HCT116 (cell line): ENCODE measurements around the gene NCF4. TPM values are rescaled to one million over a fixed set of nuclear protein-coding genes. Genes with fewer than 3 reads are reported as not detected.

Source experiments
- ATAC-seq: fragments of 200-7000 bp; cut with Tn5 transposase; 2 replicates; pipeline ENCODE4 v1.9.1; 2020; ENCODE audit warnings: mild to moderate bottlenecking, moderate library complexity
- BruUV-seq: library from RNA; stranded (reverse); fragments of 400-500 nt; replicated peaks from 2 replicates; lab custom pipeline; 2021; lab: Mats Ljungman, UMichigan
- CTCF ChIA-PET: fragments of 300-600 bp; sonication (Branson Sonifier 250); formaldehyde crosslinking; loops from one replicate; lab custom pipeline; 2021; ENCODE audit warnings: antibody characterized with exemption; lab: Charles Lee
- POLR2A ChIA-PET: fragments of 300-600, 350-600 bp; sonication (Branson Sonifier 250); formaldehyde crosslinking; loops from one replicate; lab custom pipeline; 2021; ENCODE audit warnings: antibody characterized with exemption; lab: Charles Lee
- RAD21 ChIA-PET, 2 experiments: fragments of 300-600 bp; sonication (Branson Sonifier 250); formaldehyde crosslinking; loops; one replicate each; lab custom pipeline; 2023; ENCODE audit warnings: low total read pairs in 2 of 2; ENCODE audit not compliant: uncharacterized antibody in 2 of 2, unreplicated experiment in 2 of 2, low non-redundant PET in 1 of 2; lab: Charles Lee
- DNase-seq: peaks from one replicate; pipeline ENCODE4 v3.0.0-alpha.2; 2010; ENCODE audit warnings: low read depth, low spot score
- H2AFZ ChIP-seq: fragments of 200-600 bp; shearing (Covaris generic), sonication (generic); 2 replicates; pipeline ENCODE4 v1.6.1; 2017; ENCODE audit warnings: low read depth, mixed run types, mixed read lengths, antibody characterized with exemption, low read length; ENCODE audit not compliant: poor library complexity, severe bottlenecking
- H3K27ac ChIP-seq: 2 replicates; pipeline ENCODE4 v1.5.1; 2012; ENCODE audit warnings: low read depth, low read length
- H3K27me3 ChIP-seq: fragments of 200-600 bp; sonication (generic); 2 replicates; pipeline ENCODE4 v1.6.1; 2016; ENCODE audit warnings: mixed run types, low read length, mixed read lengths; ENCODE audit not compliant: insufficient read depth
- H3K36me3 ChIP-seq, 2 experiments: fragments of 200-500 bp in 1 of 2; fragments of 200-600 bp in 1 of 2; sonication (Bioruptor generic) in 1 of 2; sonication (generic) in 1 of 2; 2 replicates each; pipeline versions ENCODE4 v1.5.1 to v1.6.1; 2014 to 2016; ENCODE audit warnings: low read length in 2 of 2, inconsistent platforms in 1 of 2, mixed read lengths in 1 of 2, mixed run types in 1 of 2; ENCODE audit not compliant: insufficient read depth in 2 of 2, control insufficient read depth in 1 of 2
- H3K4me1 ChIP-seq, 2 experiments: fragments of 200-600 bp in 1 of 2; sonication (generic) in 1 of 2; 2 replicates each; pipeline versions ENCODE4 v1.5.1 to v1.6.1; 2012 to 2017; ENCODE audit warnings: low read length in 2 of 2, inconsistent platforms in 1 of 2, mild to moderate bottlenecking in 1 of 2, mixed read lengths in 1 of 2, mixed run types in 1 of 2, moderate library complexity in 1 of 2; ENCODE audit not compliant: insufficient read depth in 2 of 2, control insufficient read depth in 1 of 2
- H3K4me2 ChIP-seq: fragments of 200-600 bp; sonication (generic); 2 replicates; pipeline ENCODE4 v1.6.1; 2017; ENCODE audit warnings: mixed run types, low read length, mixed read lengths
- H3K4me3 ChIP-seq, 2 experiments: fragments of 200-600 bp in 1 of 2; sonication (generic) in 1 of 2; replicated peaks in 1 of 2; 2 replicates each; pipeline ENCODE4 v1.5.1; 2011 to 2016; ENCODE audit warnings: low read length in 2 of 2, control low read depth in 1 of 2, low read depth in 1 of 2, mild to moderate bottlenecking in 1 of 2, mixed read lengths in 1 of 2, mixed run types in 1 of 2
- H3K79me2 ChIP-seq: fragments of 200-600 bp; sonication (generic); 2 replicates; pipeline ENCODE4 v1.6.1; 2017; ENCODE audit warnings: mild to moderate bottlenecking, mixed run types, low read length, moderate library complexity, mixed read lengths; ENCODE audit not compliant: insufficient read depth
- H3K9ac ChIP-seq: fragments of 200-600 bp; sonication (generic); 2 replicates; pipeline ENCODE4 v1.6.1; 2016; ENCODE audit warnings: low read length, mixed read lengths
- H3K9me2 ChIP-seq: fragments of 200-600 bp; sonication (generic), shearing (Covaris generic); 2 replicates; pipeline ENCODE4 v1.6.1; 2017; ENCODE audit warnings: mixed run types, mild to moderate bottlenecking, moderate library complexity; ENCODE audit not compliant: insufficient read depth
- H3K9me3 ChIP-seq, 2 experiments: fragments of 200-500 bp in 1 of 2; fragments of 200-600 bp in 1 of 2; sonication (Bioruptor generic) in 1 of 2; sonication (generic) in 1 of 2; 2 replicates each; pipeline ENCODE4 v1.6.1; 2014 to 2017; ENCODE audit warnings: low read length in 2 of 2, mixed read lengths in 2 of 2, inconsistent platforms in 1 of 2, low read depth in 1 of 2, mild to moderate bottlenecking in 1 of 2, mixed run types in 1 of 2, moderate library complexity in 1 of 2; ENCODE audit not compliant: control insufficient read depth in 1 of 2, insufficient read depth in 1 of 2
- H4K20me1 ChIP-seq: fragments of 200-600 bp; sonication (generic), shearing (Covaris generic); 2 replicates; pipeline ENCODE4 v1.6.1; 2017; ENCODE audit warnings: mixed run types, mild to moderate bottlenecking, moderate library complexity; ENCODE audit not compliant: insufficient read depth
- CEBPB ChIP-seq: IDR thresholded peaks from 2 replicates; pipeline ENCODE4 v1.6.1; 2012; ENCODE audit warnings: low read depth
- CTCF ChIP-seq, 3 experiments: fragments of 200-600 bp in 1 of 3; sonication (generic) in 1 of 3; IDR thresholded peaks in 2 of 3; conservative IDR thresholded peaks in 1 of 3; 2 replicates each; pipeline ENCODE4 v1.5.1; 2012 to 2017; ENCODE audit warnings: low read depth in 2 of 3, low read length in 2 of 3, antibody characterized with exemption in 1 of 3, borderline replicate concordance in 1 of 3, control low read depth in 1 of 3, mild to moderate bottlenecking in 1 of 3, mixed read lengths in 1 of 3, mixed run types in 1 of 3, moderate library complexity in 1 of 3; ENCODE audit not compliant: insufficient read depth in 1 of 3
- ELF1 ChIP-seq: IDR thresholded peaks from 2 replicates; pipeline ENCODE4 v1.6.1; 2012; ENCODE audit warnings: low read depth, borderline replicate concordance
- EZH2 ChIP-seq: fragments of 200-600 bp; sonication (generic); IDR thresholded peaks from 2 replicates; pipeline ENCODE4 v1.6.1; 2017; ENCODE audit warnings: antibody characterized with exemption, mixed run types
- EZH2phosphoT487 ChIP-seq: fragments of 200-600 bp; IDR thresholded peaks from 2 replicates; pipeline ENCODE4 v1.6.1; 2018; ENCODE audit warnings: antibody characterized with exemption, borderline replicate concordance
- FOSL1 ChIP-seq: IDR thresholded peaks from 2 replicates; pipeline ENCODE4 v1.6.1; 2012; ENCODE audit warnings: low read depth
- POLR2A ChIP-seq: IDR thresholded peaks from 2 replicates; pipeline ENCODE4 v1.7.0; 2011; ENCODE audit warnings: borderline replicate concordance; ENCODE audit not compliant: insufficient read depth, insufficient read length; ENCODE audit errors: extremely low read depth
- POLR2AphosphoS5 ChIP-seq: IDR thresholded peaks from 2 replicates; pipeline ENCODE4 v1.6.1; 2011; ENCODE audit warnings: mild to moderate bottlenecking, low read depth, low read length, moderate library complexity
- SIN3A ChIP-seq: IDR thresholded peaks from 2 replicates; pipeline ENCODE4 v1.6.1; 2012; ENCODE audit warnings: low read depth
- SP1 ChIP-seq: IDR thresholded peaks from 2 replicates; pipeline ENCODE4 v1.6.1; 2012; ENCODE audit warnings: low read depth
- YY1 ChIP-seq: IDR thresholded peaks from 2 replicates; pipeline ENCODE4 v1.6.1; 2011; ENCODE audit warnings: low read length, low read depth, moderate library complexity, mild to moderate bottlenecking; ENCODE audit not compliant: insufficient replicate concordance; ENCODE audit errors: extremely low read depth
- ZBTB33 ChIP-seq: IDR thresholded peaks from 2 replicates; pipeline ENCODE4 v1.6.1; 2011; ENCODE audit warnings: mild to moderate bottlenecking, low read length, moderate library complexity; ENCODE audit not compliant: insufficient replicate concordance; ENCODE audit errors: extremely low read depth
- ZNF274 ChIP-seq: fragments of 200-500 bp; sonication (Bioruptor generic); IDR thresholded peaks from 2 replicates; pipeline ENCODE4 v1.6.1; 2014; ENCODE audit warnings: mild to moderate bottlenecking, low read depth, low read length, inconsistent platforms
- intact Hi-C: fragments of 100-400 bp; cut with micrococcal nuclease; formaldehyde crosslinking; loops from 2 replicates; pipeline ENCODE4 v1.10.0; 2022
- total RNA-seq: library from RNA; stranded (reverse); gene quantifications from one replicate; pipeline ENCODE4 v1.2.1, GENCODE V29; 2021; ENCODE audit not compliant: unreplicated experiment
- TF ChIP-seq, protein P1 (sequence below): IDR thresholded peaks from 2 replicates; pipeline ENCODE4 v1.6.1; 2012

The NCF4 gene
- total RNA-seq, 1 experiment from 2014 or later = 0.37 TPM

GRCh38 chr22:36874736-36875135, 13.9 kb downstream of the NCF4 start:
- DNase-seq = no peak
- Histone ChIP-seq H3K4me2 (no peak overlapping the region), H3K27me3 (no peaks in the 10 kb centered on the region; the same call in 1 of the 2 replicates), H3K36me3 (no peaks in the 10 kb centered on the region), H3K9me2 (no peaks in the 10 kb centered on the region), H2AFZ (no peak overlapping the region)
- intact Hi-C loops = loop anchor here (5.0 kb wide), 1 partner anchor 103 kb away; no protein-coding TSS in a partner anchor
- ChIA-PET CTCF (interaction anchor here (1.5 kb wide), 1 partner anchor 19 kb away, joined by 5 read pairs; no protein-coding TSS in a partner anchor), RAD21 (no interaction called here)
- BruUV-seq = no TSS peak
- no peak for TF ChIP-seq SP1
- no peak for TF ChIP-seq ZNF274
- TF ChIP-seq POLR2AphosphoS5 = no peak
- TF ChIP-seq CEBPB = no peak
- TF ChIP-seq ZBTB33 = no peak
- no peak for TF ChIP-seq EZH2
- TF ChIP-seq ELF1 = no peak
- no peak for TF ChIP-seq YY1
- TF ChIP-seq POLR2A = no peak
- no peak for TF ChIP-seq SIN3A
- TF ChIP-seq CTCF (IDR thresholded peaks at IDR 0.05 in 2 of 3, conservative IDR thresholded peaks at IDR 0.05 in 1 of 3; ENCODE audit: borderline replicate concordance in 1 of 3, insufficient read depth in 1 of 3, low read depth in 2 of 3, low read length in 2 of 3) = no peak
- TF ChIP-seq, protein P1, sequence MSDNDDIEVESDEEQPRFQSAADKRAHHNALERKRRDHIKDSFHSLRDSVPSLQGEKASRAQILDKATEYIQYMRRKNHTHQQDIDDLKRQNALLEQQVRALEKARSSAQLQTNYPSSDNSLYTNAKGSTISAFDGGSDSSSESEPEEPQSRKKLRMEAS = no peak
- TF ChIP-seq FOSL1 = no peak
- no peak for TF ChIP-seq EZH2phosphoT487
- TF ChIP-seq, all 23 proteins: peak for 0
- Histone ChIP-seq H3K27ac (no peak overlapping the region), H3K4me3 (no peak overlapping the region), H3K9ac (no peak overlapping the region), H4K20me1 (no peaks in the 10 kb centered on the region), H3K79me2 (no peaks in the 10 kb centered on the region), H3K4me1 (peaks cover 24 to 42% of the 10 kb centered on the region in 2 experiments; a peak in 3 of 4 replicates), H3K9me3 (no peaks in the 10 kb centered on the region)
- ATAC-seq = no peak
- POLR2A ChIA-PET = no interaction called here
